Right cardiac atrium (tissue), 5 donors: ENCODE measurements around the gene CENPC. TPM values are rescaled to one million over a fixed set of nuclear protein-coding genes. Genes with fewer than 3 reads are reported as not detected.

Source experiments
- ATAC-seq, 2 donors: fragments of 200-7000 bp; cut with Tn5 transposase; one replicate each; pipeline versions ENCODE4 v1.8.0 to v1.9.1; 2020; ENCODE audit warnings: moderate library complexity in 2 of 2, mild to moderate bottlenecking in 1 of 2
- DNase-seq, 3 donors: peaks; one replicate each; pipeline ENCODE4 v3.0.0-alpha.2; 2020
- H3K27ac ChIP-seq: one replicate; pipeline ENCODE4 v1.5.1; 2013; ENCODE audit warnings: mild to moderate bottlenecking, low read length, control low read depth, moderate library complexity
- H3K27me3 ChIP-seq: one replicate; pipeline ENCODE4 v1.6.1; 2013; ENCODE audit not compliant: control insufficient read depth, insufficient read depth
- H3K4me1 ChIP-seq: one replicate; pipeline ENCODE4 v1.6.1; 2013; ENCODE audit warnings: low read length; ENCODE audit not compliant: control insufficient read depth, insufficient read depth
- H3K4me3 ChIP-seq: one replicate; pipeline ENCODE4 v1.5.1; 2013; ENCODE audit warnings: low read length, control low read depth
- H3K9me3 ChIP-seq: one replicate; pipeline ENCODE4 v1.6.1; 2013; ENCODE audit warnings: low read length; ENCODE audit not compliant: control insufficient read depth
- WGBS: extraction: QIAGEN DNeasy Blood & Tissue Kit; methylation state at CpG from one replicate; pipeline ENCODE4 v1.1.7; 2013; 5-methylcytosine and 5-hydroxymethylcytosine counted together
- intact Hi-C, 4 donors: fragments of 100-400 bp; cut with DNase I; formaldehyde crosslinking; loops; one replicate each; pipeline versions ENCODE4 v1.11.0 to v1.14.0; 2022 to 2023
- polyA plus RNA-seq: library from polyadenylated mRNA; stranded (reverse); fragments of 200-250 nt; gene quantifications from one replicate; pipeline ENCODE4 v1.2.3, GENCODE V29; 2013
- total RNA-seq, 4 donors: library from RNA; stranded (reverse); fragmentation: NEBNext Ultra II Directional; extraction: Animal tissue kit (Norgen Biotek cat#: 25700); gene quantifications; one replicate each; pipeline ENCODE4 v1.2.1, GENCODE V29; 2021
- donor health status: healthy with polysubstance abuse.
- donor health status: DM: no; HTN: yes; CAD: no.
- donor health status: DM: no; HTN: no; CAD: no.
- donor health status: DM: no; HTN: yes; CAD: no; lungs with severe emphysema.
- donor health status: DM: yes; HTN: yes; CAD: no.

The CENPC gene
- total and polyA plus RNA-seq, 5 donors: 4.9 to 12.4 (median 11.7) TPM

DNA sequence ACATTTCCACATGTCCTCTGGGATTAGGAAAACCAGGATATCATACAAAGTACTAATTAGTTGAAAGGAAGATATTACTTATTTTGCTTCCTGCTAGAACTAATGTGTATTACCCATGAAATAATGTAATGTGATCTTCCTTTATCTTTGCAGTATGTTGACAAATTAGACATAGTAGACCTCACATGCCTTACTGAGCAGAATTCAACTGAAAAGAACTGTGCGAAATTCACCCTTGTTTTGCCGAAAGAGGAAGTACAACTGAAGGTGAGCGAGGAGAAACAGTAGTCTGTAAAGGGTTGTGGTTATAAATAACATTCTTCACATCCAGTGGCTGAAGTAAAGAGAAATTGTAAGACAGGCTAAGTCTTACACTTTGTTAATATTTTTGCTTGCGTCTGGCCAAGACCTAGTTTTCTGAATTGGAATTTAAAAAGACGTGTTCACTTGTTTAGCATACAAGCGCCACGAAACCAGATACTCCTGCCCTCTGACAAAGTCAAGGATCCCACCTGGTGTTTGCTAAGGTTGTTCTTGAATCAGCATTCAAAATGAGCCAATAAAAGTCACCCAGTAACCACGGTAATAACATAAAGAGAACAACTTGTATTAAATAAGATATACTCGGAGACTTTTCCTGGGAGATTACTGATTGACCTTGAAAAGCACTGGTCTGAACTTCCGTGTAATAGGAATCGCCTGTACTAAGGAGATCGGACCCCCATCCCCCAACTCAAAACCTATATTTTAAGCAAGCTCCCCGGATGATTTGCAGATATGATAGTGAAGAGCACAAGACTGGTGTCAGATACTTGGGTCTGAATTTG, 30.1 kb upstream of the CENPC start:
- H3K4me1 ChIP-seq: no peaks in the 10 kb centered on the region
- H3K9me3 ChIP-seq: no peaks in the 10 kb centered on the region
- intact Hi-C loops: no loop called here
- ATAC-seq (no peak), DNase-seq (no peak)
- WGBS: 79% methylated on average over 13 of the region's 13 CpGs
- no peak overlapping the region for H3K27ac ChIP-seq
- no peaks in the 10 kb centered on the region for H3K27me3 ChIP-seq
- H3K4me3 ChIP-seq: no peak overlapping the region

DNA sequence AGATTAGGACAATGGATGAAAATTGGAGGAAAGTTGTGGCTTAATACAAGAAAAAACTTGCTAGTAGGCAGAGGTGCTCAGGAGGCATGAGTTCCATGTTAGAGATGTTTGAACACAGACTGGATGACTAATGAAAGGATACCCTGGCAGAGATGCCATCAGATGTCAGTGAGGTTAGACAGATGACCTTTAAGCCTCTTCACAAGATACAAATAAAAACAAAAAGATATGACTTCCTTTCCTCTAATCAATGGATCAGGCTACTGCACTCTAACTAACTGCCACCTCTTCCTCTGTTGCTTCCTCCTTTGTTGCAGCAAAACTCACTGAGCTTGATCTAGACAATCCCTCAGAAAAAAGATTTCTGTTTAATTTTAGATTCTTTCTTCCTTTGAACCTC, 27.9 kb upstream of the CENPC start:
- H3K9me3 ChIP-seq: no peaks in the 10 kb centered on the region
- ATAC-seq: no peak
- no peak overlapping the region for H3K4me3 ChIP-seq
- no peaks in the 10 kb centered on the region for H3K27me3 ChIP-seq
- no peaks in the 10 kb centered on the region for H3K4me1 ChIP-seq
- DNase-seq: no peak
- no peak overlapping the region for H3K27ac ChIP-seq
- intact Hi-C loops: no loop called here

DNA sequence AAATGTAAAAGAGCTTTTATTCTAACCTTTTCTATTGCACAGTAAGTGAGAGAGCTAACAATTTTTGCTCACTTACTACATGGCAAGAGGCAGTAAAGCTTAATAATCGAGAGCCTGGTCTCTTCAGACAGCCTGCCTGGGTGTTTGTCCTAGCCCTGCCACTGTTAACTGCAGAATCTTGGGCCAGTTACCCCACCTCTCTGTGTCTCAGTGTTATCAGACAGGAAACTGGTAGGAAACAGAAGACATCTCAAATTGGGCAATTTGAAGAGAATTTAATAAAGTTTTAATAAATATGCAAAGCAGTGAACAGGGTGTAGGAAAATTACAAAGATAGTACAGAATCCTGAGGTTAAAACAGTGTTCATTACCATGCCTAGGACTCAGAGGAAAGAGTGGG, 26.7 kb upstream of the CENPC start:
- Histone ChIP-seq H3K4me3 (no peak overlapping the region), H3K27ac (no peak overlapping the region), H3K9me3 (no peaks in the 10 kb centered on the region), H3K4me1 (no peaks in the 10 kb centered on the region), H3K27me3 (no peaks in the 10 kb centered on the region)
- DNase-seq (no peak), ATAC-seq (no peak)
- 47% methylated on average over 1 of the region's 1 CpG for WGBS
- intact Hi-C loops: no loop called here

DNA sequence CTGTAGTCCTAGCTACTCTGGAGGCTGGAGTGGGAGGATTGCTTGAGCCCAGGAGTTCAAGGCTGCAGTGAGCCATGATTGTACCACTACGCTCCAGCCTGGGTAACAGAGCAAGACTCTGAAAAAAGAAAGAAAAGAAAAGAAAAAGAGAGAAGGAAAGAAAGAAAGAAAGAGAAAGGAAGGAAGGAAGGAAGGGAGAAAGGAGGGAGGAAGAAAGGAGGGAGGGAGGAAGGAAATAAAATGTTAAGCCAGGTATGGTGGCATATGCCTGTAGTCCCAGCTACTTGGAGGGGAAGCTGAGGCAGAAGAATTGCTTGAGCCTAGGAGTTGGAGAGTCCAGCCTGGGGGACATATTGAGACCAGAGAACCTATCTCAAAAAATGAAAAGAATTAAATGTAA, 25.2 kb upstream of the CENPC start:
- ATAC-seq: no peak
- intact Hi-C loops: no loop called here

DNA sequence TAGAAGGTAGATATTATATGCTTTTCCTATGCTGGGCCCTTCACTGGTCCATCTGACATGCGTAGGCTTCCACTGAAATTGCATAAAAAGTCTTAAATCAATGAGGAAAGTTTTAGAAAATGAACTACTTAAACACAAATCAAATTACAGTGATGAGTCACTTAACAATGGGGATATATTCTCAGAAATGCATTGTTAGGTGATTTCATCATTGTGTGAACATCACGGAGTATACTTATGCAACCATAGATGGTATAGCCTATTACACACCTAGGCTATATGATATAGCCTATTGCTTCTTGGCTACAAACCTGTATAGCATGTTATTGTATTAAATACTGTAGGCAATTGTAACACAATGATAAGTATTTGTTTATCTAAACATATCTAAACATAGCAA, 23.5 kb upstream of the CENPC start:
- Histone ChIP-seq H3K27me3 (no peaks in the 10 kb centered on the region), H3K4me3 (no peak overlapping the region), H3K9me3 (no peaks in the 10 kb centered on the region), H3K27ac (no peak overlapping the region), H3K4me1 (no peaks in the 10 kb centered on the region)
- ATAC-seq (no peak), DNase-seq (no peak)
- 94% methylated on average over 2 of the region's 2 CpGs for WGBS
- intact Hi-C loops: no loop called here

More for the DNA sequence above, 25.2 kb upstream of the CENPC start:
- Histone ChIP-seq H3K27ac (no peak overlapping the region), H3K4me3 (no peak overlapping the region), H3K4me1 (no peaks in the 10 kb centered on the region), H3K9me3 (no peaks in the 10 kb centered on the region), H3K27me3 (no peaks in the 10 kb centered on the region)
- 96% methylated on average over 1 of the region's 1 CpG for WGBS
- DNase-seq: no peak

DNA sequence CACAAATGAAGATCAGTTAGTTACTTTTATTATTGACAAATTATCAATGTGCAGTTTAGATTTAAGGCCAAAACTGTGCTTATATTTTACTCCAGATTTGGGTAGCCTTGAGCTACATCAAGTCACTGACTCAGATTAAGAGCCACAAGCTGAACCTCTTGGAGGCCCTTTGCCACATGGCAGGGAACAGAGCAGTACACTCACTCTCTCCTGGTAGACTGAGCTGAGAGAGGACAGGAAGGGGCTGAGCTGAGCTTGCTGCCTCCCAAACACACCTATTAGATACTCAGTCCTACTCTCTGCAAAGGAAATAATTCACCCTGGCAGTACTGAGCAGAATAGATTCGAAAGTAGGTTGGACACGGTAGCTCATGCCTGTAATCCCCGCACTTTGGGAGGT, 21.0 kb upstream of the CENPC start:
- Histone ChIP-seq H3K27me3 (no peaks in the 10 kb centered on the region), H3K4me1 (no peaks in the 10 kb centered on the region), H3K4me3 (no peak overlapping the region), H3K27ac (no peak overlapping the region), H3K9me3 (no peaks in the 10 kb centered on the region)
- WGBS: 94% methylated on average over 3 of the region's 3 CpGs
- DNase-seq (no peak), ATAC-seq (no peak)
- intact Hi-C loops: no loop called here

DNA sequence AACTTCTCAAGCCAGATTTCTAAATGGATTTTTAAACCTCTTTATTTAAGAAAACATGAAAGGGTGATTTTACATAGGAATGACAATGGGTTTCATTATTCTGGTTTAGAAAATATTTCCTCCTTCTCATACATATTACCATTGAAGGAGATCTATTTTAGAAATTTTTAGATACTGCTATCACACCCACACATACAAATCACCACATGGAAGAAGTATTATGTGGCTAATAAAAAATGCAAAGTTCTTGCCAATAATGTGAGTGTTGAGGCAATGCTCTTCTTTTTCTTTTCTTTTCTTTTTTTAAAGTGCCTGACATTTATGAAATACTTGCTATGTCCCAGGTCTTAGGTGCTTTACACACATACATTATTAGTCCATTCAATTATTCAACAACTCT, 20.0 kb upstream of the CENPC start:
- H3K4me3 ChIP-seq: no peak overlapping the region
- no peak overlapping the region for H3K27ac ChIP-seq
- no peak for ATAC-seq
- H3K4me1 ChIP-seq: no peaks in the 10 kb centered on the region
- H3K9me3 ChIP-seq: no peaks in the 10 kb centered on the region
- DNase-seq: no peak
- intact Hi-C loops: no loop called here
- no peaks in the 10 kb centered on the region for H3K27me3 ChIP-seq

DNA sequence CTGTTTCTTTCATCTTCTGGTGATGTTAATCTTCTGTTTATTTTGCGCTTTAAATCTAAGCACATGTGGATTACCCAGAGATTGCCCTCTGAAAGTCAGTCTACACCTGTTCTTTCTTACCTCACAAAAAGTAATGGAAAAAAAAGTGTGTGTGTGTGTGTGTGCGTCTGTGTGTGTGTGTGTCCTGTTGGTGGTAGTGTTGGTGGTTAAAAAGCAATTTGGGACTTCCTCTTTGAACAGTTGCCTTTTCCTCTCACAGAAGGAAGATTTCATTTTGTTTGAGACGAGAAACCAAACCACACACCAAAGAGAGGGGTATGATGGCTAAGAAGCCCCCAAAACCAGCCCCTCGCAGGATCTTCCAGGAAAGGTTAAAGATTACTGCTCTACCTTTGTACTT, 13.2 kb upstream of the CENPC start, which contains the start of gene STAP1:
STAP1 (plus strand) TSS at position 235 of the 400 bp plus-strand sequence; CDS start at position 318, 83 bp downstream.
- H3K4me3 ChIP-seq: no peak within 1 kb of the TSS
- H3K27me3 ChIP-seq: no peaks in the 10 kb centered on the region
- H3K9me3 ChIP-seq: no peaks in the 10 kb centered on the region
- WGBS: 76% methylated on average over 4 of the region's 4 CpGs
- H3K4me1 ChIP-seq: no peaks in the 10 kb centered on the region
- no peak within 1 kb of the TSS for H3K27ac ChIP-seq
- intact Hi-C loops: no loop called here
- DNase-seq: no peak
- no peak for ATAC-seq

DNA sequence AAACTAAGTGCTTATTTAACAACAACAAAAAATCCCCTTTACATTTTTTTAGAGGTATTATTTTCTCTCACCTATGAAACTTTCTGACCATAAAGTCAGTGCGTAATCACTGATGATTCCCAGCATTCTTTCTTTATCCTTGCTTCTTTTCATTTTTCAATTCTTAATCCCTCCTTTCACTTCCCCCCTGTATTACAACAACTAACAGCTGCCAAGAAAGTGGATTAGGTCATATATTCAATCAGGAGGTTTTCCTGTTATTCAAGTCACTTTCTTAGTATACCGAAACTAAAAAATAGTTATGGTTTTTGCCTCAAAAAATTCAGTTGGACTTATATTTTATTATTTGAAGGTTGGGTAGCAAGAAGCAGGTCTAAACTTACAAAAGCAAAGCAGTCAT, 11.1 kb upstream of the CENPC start:
- Histone ChIP-seq H3K9me3 (no peaks in the 10 kb centered on the region), H3K4me1 (no peaks in the 10 kb centered on the region), H3K27ac (no peak overlapping the region), H3K4me3 (no peak overlapping the region), H3K27me3 (no peaks in the 10 kb centered on the region)
- ATAC-seq (no peak), DNase-seq (no peak)
- intact Hi-C loops: no loop called here
- WGBS: 28% methylated on average over 2 of the region's 2 CpGs

DNA sequence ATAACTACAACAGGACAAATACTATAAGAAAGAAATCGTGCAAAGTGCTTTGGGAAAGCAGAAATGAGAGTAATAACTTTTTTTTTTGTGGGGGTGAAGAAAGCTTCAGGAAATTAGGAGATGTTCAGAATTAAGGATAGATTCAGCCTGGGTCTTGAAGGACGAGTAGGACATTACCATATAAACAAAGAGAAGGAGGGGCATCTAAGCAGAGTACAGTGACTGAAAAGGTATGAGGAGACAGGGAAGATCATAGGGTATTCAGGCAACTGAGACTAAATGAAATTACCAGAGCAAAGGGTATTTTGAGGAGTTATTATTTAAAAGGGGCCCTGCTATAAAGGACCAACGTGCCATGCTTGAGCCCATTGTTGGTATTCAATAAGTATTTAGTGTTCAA, 10.1 kb upstream of the CENPC start:
- WGBS: 79% methylated on average over 3 of the region's 3 CpGs
- ATAC-seq: no peak
- no peaks in the 10 kb centered on the region for H3K9me3 ChIP-seq
- H3K27ac ChIP-seq: no peak overlapping the region
- intact Hi-C loops: no loop called here
- no peak for DNase-seq
- H3K4me1 ChIP-seq: no peaks in the 10 kb centered on the region
- H3K27me3 ChIP-seq: no peaks in the 10 kb centered on the region
- H3K4me3 ChIP-seq: no peak overlapping the region

DNA sequence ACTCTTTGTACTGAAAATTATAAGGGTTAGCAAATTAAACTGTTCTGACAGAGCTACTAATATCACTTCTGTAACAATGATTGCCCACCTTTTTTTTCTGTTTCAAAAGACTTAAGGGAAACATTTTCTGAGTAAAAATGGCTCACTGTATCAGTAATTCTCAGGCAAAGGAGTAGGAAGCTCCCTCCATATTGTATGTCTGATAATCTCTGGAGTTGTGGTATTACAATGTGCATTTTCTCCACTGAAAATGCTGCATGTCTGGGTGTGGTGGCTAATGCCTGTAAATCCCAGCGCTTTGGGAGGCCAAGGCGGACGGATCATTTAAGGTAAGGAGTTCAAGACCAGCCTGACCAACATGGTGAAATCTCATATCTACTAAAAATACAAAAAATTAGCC, 8.8 kb upstream of the CENPC start:
- no peak for ATAC-seq
- intact Hi-C loops: no loop called here
- Histone ChIP-seq H3K9me3 (no peaks in the 10 kb centered on the region), H3K27me3 (no peaks in the 10 kb centered on the region), H3K4me1 (no peaks in the 10 kb centered on the region), H3K27ac (no peak overlapping the region), H3K4me3 (no peak overlapping the region)
- 93% methylated on average over 3 of the region's 3 CpGs for WGBS
- no peak for DNase-seq
